ENCODE results near the gene SRPX.

SRPX gene

DNA sequence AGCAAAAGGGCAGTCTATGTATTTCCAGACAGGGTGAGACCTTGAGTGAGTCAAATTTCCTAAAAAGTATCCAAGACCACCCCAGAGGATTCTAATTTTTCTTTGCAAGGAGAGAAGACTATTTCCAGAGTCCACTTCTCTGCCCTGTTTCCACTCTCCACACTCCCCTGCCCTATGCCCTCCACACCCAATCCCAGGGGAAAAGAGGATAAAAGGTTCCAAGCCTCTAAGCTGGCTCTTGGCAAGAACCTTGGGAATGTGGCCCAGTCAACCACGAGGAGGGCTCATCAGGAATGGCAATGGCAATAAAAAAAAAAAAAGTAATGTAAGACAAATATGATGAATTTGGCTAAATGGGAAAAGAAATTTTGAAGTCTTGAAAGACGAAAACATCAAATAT is 65.9 kb downstream of the SRPX start:
- TF ChIP-seq, protein P1, sequence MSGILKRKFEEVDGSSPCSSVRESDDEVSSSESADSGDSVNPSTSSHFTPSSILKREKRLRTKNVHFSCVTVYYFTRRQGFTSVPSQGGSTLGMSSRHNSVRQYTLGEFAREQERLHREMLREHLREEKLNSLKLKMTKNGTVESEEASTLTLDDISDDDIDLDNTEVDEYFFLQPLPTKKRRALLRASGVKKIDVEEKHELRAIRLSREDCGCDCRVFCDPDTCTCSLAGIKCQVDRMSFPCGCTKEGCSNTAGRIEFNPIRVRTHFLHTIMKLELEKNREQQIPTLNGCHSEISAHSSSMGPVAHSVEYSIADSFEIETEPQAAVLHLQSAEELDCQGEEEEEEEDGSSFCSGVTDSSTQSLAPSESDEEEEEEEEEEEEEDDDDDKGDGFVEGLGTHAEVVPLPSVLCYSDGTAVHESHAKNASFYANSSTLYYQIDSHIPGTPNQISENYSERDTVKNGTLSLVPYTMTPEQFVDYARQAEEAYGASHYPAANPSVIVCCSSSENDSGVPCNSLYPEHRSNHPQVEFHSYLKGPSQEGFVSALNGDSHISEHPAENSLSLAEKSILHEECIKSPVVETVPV (CRISPR knock-in tag; IDR thresholded peaks at IDR 0.05) = no peak
- TF ChIP-seq PPARA (CRISPR knock-in tag; IDR thresholded peaks at IDR 0.05; ENCODE audit: borderline replicate concordance) (no peak), OSR1 (CRISPR knock-in tag; IDR thresholded peaks at IDR 0.05) (no peak), RARB (CRISPR knock-in tag; IDR thresholded peaks at IDR 0.05) (no peak)
- TF ChIP-seq, protein P2, sequence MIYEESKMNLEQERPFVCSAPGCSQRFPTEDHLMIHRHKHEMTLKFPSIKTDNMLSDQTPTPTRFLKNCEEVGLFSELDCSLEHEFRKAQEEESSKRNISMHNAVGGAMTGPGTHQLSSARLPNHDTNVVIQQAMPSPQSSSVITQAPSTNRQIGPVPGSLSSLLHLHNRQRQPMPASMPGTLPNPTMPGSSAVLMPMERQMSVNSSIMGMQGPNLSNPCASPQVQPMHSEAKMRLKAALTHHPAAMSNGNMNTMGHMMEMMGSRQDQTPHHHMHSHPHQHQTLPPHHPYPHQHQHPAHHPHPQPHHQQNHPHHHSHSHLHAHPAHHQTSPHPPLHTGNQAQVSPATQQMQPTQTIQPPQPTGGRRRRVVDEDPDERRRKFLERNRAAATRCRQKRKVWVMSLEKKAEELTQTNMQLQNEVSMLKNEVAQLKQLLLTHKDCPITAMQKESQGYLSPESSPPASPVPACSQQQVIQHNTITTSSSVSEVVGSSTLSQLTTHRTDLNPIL (CRISPR knock-in tag; IDR thresholded peaks at IDR 0.05; ENCODE audit: low read depth) = no peak
- no peak for ATAC-seq

DNA sequence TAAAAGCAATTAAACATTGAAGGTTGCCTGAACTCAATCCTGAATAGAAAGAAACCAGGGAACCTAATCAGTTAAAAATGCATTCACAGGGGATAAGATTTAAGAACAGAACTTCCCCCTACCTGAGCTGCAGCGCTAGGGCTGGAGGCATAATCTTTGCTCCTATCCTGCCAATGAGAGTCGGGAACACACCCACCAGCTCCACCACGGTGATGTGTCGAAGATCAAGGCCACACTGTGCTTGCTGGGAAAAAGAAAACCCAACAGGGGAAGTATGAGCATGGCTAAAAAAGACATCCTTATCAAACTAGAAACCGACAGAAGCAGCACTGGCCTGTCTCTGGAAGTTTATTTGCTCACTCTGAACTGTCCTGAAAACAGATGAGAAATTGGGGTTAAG is 66.3 kb downstream of the SRPX start:
- no peak for ATAC-seq
- TF ChIP-seq, protein P3, sequence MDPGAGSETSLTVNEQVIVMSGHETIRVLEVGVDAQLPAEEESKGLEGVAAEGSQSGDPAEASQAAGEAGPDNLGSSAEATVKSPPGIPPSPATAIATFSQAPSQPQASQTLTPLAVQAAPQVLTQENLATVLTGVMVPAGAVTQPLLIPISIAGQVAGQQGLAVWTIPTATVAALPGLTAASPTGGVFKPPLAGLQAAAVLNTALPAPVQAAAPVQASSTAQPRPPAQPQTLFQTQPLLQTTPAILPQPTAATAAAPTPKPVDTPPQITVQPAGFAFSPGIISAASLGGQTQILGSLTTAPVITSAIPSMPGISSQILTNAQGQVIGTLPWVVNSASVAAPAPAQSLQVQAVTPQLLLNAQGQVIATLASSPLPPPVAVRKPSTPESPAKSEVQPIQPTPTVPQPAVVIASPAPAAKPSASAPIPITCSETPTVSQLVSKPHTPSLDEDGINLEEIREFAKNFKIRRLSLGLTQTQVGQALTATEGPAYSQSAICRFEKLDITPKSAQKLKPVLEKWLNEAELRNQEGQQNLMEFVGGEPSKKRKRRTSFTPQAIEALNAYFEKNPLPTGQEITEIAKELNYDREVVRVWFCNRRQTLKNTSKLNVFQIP (CRISPR knock-in tag; IDR thresholded peaks at IDR 0.05; ENCODE audit: borderline replicate concordance, low read depth) = no peak
- TF ChIP-seq ZNF8 (CRISPR knock-in tag; IDR thresholded peaks at IDR 0.05) (no peak), ZFP30 (CRISPR knock-in tag; IDR thresholded peaks at IDR 0.05) (no peak), PPARA (CRISPR knock-in tag; IDR thresholded peaks at IDR 0.05; ENCODE audit: borderline replicate concordance) (no peak), TCF4 (CRISPR knock-in tag; IDR thresholded peaks at IDR 0.05; ENCODE audit: borderline replicate concordance) (no peak), GLIS3 (CRISPR knock-in tag; IDR thresholded peaks at IDR 0.05) (no peak), ESRRG (CRISPR knock-in tag; IDR thresholded peaks at IDR 0.05) (no peak), ZNF565 (CRISPR knock-in tag; conservative IDR thresholded peaks at IDR 0.05; ENCODE audit: low read depth) (no peak), ZNF70 (CRISPR knock-in tag; IDR thresholded peaks at IDR 0.05) (no peak), ZC3H10 (CRISPR knock-in tag; IDR thresholded peaks at IDR 0.05) (no peak), ZFP3 (CRISPR knock-in tag; IDR thresholded peaks at IDR 0.05) (no peak)

DNA sequence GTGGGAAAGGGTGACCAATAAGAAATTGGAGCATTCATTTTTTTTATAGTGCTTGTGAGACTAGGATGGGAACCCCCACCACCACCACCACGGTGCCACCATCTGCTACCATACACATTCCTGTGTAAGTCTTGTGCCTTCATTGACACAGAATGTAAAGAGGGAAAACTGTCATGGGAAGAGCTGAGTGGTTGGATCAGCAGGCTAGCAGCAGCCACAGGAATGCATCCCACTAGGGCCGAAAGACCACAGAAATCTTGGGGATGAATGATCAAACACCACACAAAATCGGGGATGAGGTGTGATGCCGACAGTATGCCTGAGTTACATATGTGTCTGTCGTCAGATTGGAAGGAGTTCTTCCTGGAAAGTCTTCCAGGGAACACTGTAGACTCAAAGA is 69.2 kb downstream of the SRPX start:
- TF ChIP-seq ISL1 (CRISPR knock-in tag; IDR thresholded peaks at IDR 0.05) (no peak), OSR1 (CRISPR knock-in tag; IDR thresholded peaks at IDR 0.05) (no peak), TOX (CRISPR knock-in tag; IDR thresholded peaks at IDR 0.05; ENCODE audit: borderline replicate concordance) (no peak), SNAI2 (CRISPR knock-in tag; IDR thresholded peaks at IDR 0.05) (no peak), GLIS3 (CRISPR knock-in tag; IDR thresholded peaks at IDR 0.05) (no peak)
- TF ChIP-seq, protein P4, sequence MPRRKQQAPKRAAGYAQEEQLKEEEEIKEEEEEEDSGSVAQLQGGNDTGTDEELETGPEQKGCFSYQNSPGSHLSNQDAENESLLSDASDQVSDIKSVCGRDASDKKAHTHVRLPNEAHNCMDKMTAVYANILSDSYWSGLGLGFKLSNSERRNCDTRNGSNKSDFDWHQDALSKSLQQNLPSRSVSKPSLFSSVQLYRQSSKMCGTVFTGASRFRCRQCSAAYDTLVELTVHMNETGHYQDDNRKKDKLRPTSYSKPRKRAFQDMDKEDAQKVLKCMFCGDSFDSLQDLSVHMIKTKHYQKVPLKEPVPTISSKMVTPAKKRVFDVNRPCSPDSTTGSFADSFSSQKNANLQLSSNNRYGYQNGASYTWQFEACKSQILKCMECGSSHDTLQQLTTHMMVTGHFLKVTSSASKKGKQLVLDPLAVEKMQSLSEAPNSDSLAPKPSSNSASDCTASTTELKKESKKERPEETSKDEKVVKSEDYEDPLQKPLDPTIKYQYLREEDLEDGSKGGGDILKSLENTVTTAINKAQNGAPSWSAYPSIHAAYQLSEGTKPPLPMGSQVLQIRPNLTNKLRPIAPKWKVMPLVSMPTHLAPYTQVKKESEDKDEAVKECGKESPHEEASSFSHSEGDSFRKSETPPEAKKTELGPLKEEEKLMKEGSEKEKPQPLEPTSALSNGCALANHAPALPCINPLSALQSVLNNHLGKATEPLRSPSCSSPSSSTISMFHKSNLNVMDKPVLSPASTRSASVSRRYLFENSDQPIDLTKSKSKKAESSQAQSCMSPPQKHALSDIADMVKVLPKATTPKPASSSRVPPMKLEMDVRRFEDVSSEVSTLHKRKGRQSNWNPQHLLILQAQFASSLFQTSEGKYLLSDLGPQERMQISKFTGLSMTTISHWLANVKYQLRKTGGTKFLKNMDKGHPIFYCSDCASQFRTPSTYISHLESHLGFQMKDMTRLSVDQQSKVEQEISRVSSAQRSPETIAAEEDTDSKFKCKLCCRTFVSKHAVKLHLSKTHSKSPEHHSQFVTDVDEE (CRISPR knock-in tag; IDR thresholded peaks at IDR 0.05) = no peak
- ATAC-seq = no peak

DNA sequence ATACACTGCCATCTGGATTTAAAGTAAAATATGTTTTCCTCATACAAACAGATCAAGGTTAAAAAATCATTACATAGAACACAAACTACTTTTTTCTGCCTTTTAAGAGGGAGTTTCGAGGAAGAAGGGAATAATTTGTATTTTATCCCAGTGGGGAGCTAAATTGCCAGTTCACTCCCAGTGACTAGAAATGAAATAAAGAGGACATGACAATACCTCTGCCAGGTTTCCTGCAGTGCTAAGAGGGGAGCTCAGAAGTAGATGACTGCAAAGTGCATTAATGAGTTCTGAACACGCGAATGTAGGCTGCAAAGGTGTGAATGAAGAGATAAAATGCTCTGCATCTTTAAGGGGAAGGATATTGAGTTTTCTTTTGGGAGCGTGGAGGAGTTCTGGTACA is 69.7 kb downstream of the SRPX start:
- TF ChIP-seq ARNTL (CRISPR knock-in tag; IDR thresholded peaks at IDR 0.05; ENCODE audit: borderline replicate concordance, low read depth) = no peak
- TF ChIP-seq GLIS3 (CRISPR knock-in tag; IDR thresholded peaks at IDR 0.05) = no peak
- ATAC-seq = no peak

DNA sequence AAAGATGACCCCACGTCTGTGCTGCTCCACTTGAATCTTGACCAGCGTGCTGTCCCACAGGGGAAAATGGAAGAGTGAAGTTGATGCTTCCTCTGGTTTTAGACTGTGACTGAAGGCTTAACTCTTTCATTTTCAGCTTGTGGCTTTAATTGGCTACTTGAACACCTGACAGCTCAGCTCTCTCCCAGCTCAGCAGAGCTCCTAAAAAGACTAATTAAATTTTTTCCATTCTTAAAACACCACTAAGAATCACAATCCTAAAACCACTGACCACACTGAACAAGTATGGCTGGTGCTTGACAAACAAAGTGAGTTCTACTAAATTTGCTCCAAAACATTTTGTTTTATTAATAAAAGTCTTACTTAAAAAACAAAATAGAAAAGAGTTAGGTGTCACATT is 71.7 kb downstream of the SRPX start:
- no peak for ATAC-seq
- no peak for TF ChIP-seq ZNF70 (CRISPR knock-in tag; IDR thresholded peaks at IDR 0.05)
